ENCODE results near the gene MKS1.

DNA sequence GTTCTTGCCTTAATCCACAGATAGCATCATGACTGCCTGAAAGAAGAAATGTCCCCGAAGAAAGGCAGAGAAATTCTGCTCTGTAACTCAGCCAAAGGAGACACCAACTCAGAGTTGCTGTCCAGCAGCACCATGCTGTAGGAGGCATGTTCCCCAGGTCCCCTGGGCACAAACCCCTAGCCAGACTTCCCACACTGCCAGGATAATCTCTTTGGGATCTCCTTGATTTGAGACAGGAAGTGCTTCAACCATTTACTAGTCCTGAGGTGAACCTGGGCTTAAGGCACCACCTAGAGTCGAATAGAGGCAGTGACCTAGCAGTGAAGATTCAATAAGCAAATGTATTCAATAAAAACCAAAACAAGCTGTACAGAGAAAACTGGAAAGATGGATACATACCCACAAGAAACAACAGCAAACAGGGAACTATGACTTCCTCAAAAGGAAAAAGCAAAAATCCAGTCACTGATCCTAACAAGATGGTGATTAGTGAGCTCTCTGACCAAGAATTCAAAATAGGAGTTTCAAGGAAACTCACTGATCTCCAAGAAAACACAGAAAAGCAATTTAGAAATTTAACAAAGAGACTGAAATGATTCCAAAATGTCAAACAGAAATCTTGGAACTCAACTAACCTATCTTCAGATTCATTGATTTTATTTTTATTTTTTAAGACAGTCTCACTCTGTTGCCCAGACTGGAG lies 46.5 kb downstream of the MKS1 start:
- TF ChIP-seq, protein P1, sequence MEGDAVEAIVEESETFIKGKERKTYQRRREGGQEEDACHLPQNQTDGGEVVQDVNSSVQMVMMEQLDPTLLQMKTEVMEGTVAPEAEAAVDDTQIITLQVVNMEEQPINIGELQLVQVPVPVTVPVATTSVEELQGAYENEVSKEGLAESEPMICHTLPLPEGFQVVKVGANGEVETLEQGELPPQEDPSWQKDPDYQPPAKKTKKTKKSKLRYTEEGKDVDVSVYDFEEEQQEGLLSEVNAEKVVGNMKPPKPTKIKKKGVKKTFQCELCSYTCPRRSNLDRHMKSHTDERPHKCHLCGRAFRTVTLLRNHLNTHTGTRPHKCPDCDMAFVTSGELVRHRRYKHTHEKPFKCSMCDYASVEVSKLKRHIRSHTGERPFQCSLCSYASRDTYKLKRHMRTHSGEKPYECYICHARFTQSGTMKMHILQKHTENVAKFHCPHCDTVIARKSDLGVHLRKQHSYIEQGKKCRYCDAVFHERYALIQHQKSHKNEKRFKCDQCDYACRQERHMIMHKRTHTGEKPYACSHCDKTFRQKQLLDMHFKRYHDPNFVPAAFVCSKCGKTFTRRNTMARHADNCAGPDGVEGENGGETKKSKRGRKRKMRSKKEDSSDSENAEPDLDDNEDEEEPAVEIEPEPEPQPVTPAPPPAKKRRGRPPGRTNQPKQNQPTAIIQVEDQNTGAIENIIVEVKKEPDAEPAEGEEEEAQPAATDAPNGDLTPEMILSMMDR (IDR thresholded peaks at IDR 0.05; ENCODE audit: low read length) = peak; percentile 63
- TF ChIP-seq EZH2 (IDR thresholded peaks at IDR 0.05; ENCODE audit: borderline replicate concordance, low read length) = no peak
